ENCODE measurements around the gene EZH1. TPM values are rescaled to one million over a fixed set of nuclear protein-coding genes. Genes with fewer than 3 reads are reported as not detected.
"Not testable (repeated sequence)": the region's sequence is repeated elsewhere in the genome, so short reads cannot be mapped to it uniquely, and the experiment has no call there.

Gene EZH1
- total RNA-seq, 4 donors from 2014 or later = 13.4 to 49.2 (median 22.0) TPM

DNA sequence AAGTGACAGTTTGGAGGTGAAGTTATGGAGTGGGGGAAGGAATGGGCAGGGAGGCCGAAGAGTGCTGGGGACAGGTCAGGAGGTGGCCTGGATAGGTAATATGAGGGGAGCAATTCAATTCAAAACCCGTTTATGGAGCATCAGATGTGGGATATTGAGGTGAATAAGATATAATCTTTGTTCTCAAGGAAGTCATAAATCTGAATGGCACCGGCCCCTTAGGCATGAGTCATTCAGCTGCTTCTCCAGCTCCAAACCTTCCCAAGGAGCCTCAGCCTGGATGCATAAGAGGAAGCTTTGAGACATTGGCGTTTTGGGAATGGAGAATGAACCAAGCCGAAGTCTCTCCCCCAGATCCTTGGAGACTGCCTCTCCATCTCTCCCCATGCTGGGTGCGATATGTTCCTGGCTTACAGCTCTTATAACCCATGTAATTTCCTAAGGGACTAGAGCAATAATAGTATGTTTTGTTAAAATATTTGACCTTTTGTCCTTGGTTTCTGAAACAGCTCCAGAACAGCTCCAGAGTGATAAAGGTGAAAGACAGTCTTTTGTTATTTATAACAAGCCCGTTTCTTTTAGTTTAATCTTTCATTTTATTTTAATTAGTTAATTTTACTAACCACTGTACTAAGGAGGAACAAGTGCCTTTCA, 84.0 kb downstream of the EZH1 start:
- no peak for DNase-seq
- peak overlapping the region in 2 of 4 donors; percentile 34 to 57 for H3K27ac ChIP-seq
- no peak for TF ChIP-seq POLR2A (IDR thresholded peaks at IDR 0.05)
- TF ChIP-seq, protein P1, sequence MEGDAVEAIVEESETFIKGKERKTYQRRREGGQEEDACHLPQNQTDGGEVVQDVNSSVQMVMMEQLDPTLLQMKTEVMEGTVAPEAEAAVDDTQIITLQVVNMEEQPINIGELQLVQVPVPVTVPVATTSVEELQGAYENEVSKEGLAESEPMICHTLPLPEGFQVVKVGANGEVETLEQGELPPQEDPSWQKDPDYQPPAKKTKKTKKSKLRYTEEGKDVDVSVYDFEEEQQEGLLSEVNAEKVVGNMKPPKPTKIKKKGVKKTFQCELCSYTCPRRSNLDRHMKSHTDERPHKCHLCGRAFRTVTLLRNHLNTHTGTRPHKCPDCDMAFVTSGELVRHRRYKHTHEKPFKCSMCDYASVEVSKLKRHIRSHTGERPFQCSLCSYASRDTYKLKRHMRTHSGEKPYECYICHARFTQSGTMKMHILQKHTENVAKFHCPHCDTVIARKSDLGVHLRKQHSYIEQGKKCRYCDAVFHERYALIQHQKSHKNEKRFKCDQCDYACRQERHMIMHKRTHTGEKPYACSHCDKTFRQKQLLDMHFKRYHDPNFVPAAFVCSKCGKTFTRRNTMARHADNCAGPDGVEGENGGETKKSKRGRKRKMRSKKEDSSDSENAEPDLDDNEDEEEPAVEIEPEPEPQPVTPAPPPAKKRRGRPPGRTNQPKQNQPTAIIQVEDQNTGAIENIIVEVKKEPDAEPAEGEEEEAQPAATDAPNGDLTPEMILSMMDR (IDR thresholded peaks at IDR 0.05) = no peak
- H3K4me3 ChIP-seq = no peak overlapping the region
- no peaks in the 10 kb centered on the region for H3K27me3 ChIP-seq
- peaks cover 5 to 46% (median 6%) of the 10 kb centered on the region in 3 donors for H3K36me3 ChIP-seq
- H3K9me3 ChIP-seq = no peaks in the 10 kb centered on the region
- peaks cover 5 to 31% (median 13%) of the 10 kb centered on the region in 3 donors for H3K4me1 ChIP-seq
- WGBS, 2 donors = 33 to 46% methylated on average over 7 of the region's 7 CpGs
- intact Hi-C loops (cut with DNase I) = no loop called here

DNA sequence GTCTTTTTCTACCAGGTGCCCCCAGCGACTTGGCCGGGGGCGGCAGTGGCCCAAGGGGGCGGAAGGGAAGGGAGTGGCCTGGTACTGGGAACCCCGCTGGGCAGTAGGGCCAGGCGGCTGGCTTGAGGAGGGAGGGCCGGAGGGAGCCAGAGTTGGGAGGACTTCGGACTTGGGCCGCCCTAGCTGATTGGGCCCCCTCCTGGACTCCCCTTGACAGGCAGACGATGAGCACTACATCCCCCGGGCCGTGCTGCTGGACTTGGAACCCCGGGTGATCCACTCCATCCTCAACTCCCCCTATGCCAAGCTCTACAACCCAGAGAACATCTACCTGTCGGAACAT, 84.9 kb downstream of the EZH1 start:
- intact Hi-C loops (cut with DNase I); H3K27me3 ChIP-seq; DNase-seq; H3K9me3 ChIP-seq: not testable (repeated sequence)
- peak overlapping the region; percentile 61 to 85 (median 63) for H3K4me3 ChIP-seq
- peak overlapping the region; percentile 73 to 88 (median 80) for H3K27ac ChIP-seq
- no CpG with 5 or more reads among the region's 14 CpGs for WGBS, 2 donors
- peaks cover 0 to 37% (median 0%) of the 10 kb centered on the region in 3 donors for H3K36me3 ChIP-seq
- H3K4me1 ChIP-seq = peaks cover 5 to 35% (median 13%) of the 10 kb centered on the region in 3 donors

DNA sequence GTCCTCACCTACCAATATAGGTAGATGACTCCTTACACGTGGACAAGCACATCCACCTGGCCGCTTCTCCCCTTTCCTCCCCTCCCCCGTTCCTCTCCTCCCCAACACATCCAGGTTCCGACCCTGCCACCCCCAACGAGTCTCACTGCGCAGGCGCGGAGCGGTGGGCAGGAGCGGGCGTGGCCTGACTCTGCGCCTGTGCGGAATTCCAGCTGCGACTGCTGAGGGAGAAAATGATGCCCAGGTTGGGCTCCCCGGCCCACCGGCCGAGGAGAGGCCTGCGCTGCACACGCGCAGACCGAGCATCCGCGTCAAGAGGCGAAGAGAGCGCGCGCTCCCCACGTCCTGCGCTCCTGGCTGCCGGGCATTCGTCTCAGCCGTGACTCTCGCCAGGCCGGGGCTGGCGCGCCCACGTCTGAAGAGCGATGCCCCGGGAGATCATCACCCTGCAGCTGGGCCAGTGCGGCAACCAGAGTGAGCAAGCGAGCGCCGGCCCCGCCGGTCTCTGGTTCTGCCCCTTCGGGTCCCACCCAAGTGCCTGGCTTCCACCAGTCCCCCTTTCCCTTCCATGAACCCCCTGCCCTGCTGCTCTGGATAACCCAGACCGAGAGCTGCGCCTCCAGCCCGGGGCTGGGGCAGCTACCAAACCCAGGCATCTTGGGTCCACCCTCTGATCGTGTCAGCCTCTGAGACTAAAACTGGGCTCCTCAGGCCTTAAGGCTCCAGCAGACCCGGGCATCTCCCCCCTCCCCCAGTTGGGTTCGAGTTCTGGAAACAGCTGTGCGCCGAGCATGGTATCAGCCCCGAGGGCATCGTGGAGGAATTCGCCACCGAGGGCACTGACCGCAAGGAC, 85.5 kb downstream of the EZH1 start, which contains the start of gene TUBG2:
Gene TUBG2 (plus strand): TSS at position 206 of the 853 bp plus-strand sequence. CDS start 220 bp downstream, at position 426.
- no peak for DNase-seq
- intact Hi-C loops (cut with DNase I) = no loop called here
- H3K4me3 ChIP-seq = peak within 1 kb of the TSS; percentile 61 to 85 (median 63)
- peaks cover 0 to 31% (median 0%) of the 10 kb centered on the region in 3 donors for H3K36me3 ChIP-seq
- WGBS, 2 donors = 0% methylated on average over 5 to 14 of the region's 59 CpGs
- no peaks in the 10 kb centered on the region for H3K9me3 ChIP-seq
- peaks cover 6 to 41% (median 14%) of the 10 kb centered on the region in 3 donors for H3K4me1 ChIP-seq
- H3K27ac ChIP-seq = peak within 1 kb of the TSS; percentile 73 to 88 (median 80)
- H3K27me3 ChIP-seq = no peaks in the 10 kb centered on the region
- peak in 2 of 4 donors; percentile 48 to 73 for TF ChIP-seq POLR2A (IDR thresholded peaks at IDR 0.05)
- TF ChIP-seq, protein P1 (IDR thresholded peaks at IDR 0.05) = peak in 1 of 6 experiments; percentile 3

DNA sequence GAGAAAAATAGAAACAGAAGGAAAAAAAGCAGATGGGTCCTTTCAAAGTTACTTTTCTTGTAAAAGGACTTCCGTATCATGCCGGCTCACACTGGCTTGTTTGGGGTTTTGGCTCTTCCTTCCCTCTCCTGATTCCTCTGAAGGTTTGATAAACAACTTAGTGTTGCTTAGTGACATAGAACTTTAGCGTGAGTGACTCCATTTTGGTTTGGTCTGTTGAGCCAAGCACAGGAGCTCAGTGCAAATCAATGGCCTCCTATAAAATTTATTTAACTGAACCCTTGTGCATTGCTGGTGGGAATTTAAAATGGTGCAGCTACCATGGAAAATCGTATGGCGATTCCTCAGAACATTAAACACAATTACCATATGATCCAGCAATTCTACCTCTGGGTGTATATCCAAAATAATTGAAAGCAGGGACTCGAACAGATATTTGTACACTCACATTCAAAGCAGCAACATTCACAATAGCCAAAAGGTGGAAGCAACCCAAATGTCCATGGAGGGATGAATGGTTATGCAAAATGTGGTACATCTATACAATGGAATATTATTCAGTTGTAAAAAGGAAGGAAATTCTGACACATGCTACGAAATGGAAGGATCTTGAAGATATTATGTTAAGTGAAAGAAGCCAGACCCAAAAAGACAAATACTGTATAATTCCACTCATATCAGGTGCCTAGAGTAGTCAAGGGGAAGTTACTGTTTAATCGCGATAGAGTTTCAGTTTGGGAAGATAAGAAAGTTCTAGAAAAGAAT, 86.8 kb downstream of the EZH1 start:
- H3K27me3 ChIP-seq = no peaks in the 10 kb centered on the region
- no peak overlapping the region for H3K4me3 ChIP-seq
- WGBS, 2 donors = 77 to 86% methylated on average over 9 of the region's 9 CpGs
- intact Hi-C loops (cut with DNase I) = no loop called here
- no peak for DNase-seq
- peaks cover 16 to 54% (median 23%) of the 10 kb centered on the region in 3 donors for H3K4me1 ChIP-seq
- no peaks in the 10 kb centered on the region for H3K9me3 ChIP-seq
- no peak for TF ChIP-seq POLR2A (IDR thresholded peaks at IDR 0.05)
- TF ChIP-seq, protein P1 (IDR thresholded peaks at IDR 0.05) = no peak
- no peak overlapping the region for H3K27ac ChIP-seq
- peaks cover 0 to 18% (median 0%) of the 10 kb centered on the region in 3 donors for H3K36me3 ChIP-seq

DNA sequence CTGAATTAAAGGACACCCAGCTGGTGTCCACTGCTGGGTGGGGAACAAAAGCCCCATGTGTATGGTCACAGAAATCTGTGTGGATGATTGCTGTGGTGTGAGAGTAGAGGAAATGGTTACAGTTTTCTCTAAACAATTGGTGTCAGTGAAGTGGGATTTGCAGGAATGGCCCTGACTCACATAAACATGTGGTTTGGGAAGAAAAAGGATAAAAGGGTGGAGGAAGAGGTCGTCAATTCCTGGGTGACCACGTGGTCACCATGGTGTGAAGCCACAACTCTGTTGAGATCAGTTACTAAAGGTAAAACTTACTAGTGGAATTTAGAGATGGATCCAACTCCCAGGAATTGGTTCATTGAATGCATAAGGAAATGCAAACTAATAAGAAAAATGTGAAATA, 89.3 kb downstream of the EZH1 start:
- Histone ChIP-seq H3K27ac (peak overlapping the region in 1 of 4 donors; percentile 55), H3K27me3 (no peaks in the 10 kb centered on the region), H3K4me1 (peaks cover 16 to 44% (median 19%) of the 10 kb centered on the region in 3 donors), H3K9me3 (no peaks in the 10 kb centered on the region), H3K36me3 (no peaks in the 10 kb centered on the region), H3K4me3 (no peak overlapping the region)
- no peak for DNase-seq
- no peak for TF ChIP-seq POLR2A (IDR thresholded peaks at IDR 0.05)
- TF ChIP-seq, protein P1 (IDR thresholded peaks at IDR 0.05) = no peak
- intact Hi-C loops (cut with DNase I) = no loop called here
- 68 to 85% methylated on average over 2 of the region's 2 CpGs for WGBS, 2 donors
